HG03378 (cell line): ENCODE results near the gene BRAF.
"Not testable (repeated sequence)": the region's sequence is repeated elsewhere in the genome, so short reads cannot be mapped to it uniquely, and the experiment has no call there.

Experiments used
- ATAC-seq: cut with Tn5 transposase; IDR thresholded peaks from one replicate; pipeline ENCODE4 v1.9.1; 2021; ENCODE audit warnings: mild to moderate bottlenecking, moderate library complexity; ENCODE audit not compliant: unreplicated experiment

Gene BRAF

DNA sequence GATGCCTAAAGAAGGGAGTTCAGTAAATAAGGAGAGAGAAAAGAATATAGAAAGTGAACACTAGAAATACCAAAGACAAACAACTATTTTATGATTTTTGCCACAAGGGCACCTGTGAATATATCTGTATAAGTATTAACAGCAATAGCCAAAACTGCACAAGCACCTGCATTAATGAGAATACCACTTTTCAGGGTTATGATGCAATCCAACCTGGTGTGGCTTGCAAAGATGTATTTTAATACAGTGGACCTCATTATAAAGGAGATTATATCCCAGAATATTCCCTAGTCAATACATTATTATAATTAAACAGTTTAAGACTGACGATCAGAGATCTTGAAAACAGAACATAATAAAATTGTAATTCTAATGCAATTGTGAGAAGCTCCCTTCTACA lies 4.0 kb downstream of the BRAF start:
- ATAC-seq, result no peak

DNA sequence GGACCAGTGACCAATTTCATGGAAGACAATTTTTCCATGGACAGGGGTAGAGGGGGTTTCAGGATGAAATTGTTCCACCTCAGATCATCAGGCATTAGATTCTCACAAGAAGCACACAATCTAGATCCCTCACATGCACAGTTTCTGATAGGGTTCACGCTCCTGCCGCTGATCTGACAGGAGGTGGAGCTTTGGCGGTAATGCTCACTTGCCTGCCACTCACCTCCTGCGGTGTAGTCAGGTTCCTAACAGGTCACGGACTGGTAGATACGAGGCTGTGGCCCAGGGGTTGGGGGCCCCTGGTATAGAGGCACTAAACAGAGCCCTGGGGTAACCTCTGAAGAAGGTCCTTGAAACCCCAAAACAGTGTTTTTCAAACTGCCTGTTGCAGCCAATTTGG lies 6.5 kb downstream of the BRAF start:
- no peak for ATAC-seq

DNA sequence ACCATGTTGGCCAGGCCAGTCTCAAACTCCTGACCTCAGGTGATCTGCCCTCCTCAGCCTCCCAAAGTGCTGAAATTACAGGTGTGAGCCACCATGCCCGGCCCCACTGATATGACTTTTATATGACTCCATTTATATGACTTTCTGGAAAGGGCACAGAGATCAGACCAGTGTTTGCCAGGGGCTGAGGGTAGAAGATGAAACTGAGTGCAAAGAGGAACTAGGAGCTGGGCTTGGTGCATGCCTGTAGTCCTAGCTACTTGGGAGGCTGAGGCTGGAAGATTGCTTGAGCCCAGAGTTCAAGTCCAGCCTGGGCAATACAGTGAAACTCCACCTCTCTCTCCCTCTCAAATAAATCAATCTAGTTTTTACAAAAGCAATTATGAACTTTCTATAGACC lies 7.5 kb downstream of the BRAF start:
- no peak for ATAC-seq

DNA sequence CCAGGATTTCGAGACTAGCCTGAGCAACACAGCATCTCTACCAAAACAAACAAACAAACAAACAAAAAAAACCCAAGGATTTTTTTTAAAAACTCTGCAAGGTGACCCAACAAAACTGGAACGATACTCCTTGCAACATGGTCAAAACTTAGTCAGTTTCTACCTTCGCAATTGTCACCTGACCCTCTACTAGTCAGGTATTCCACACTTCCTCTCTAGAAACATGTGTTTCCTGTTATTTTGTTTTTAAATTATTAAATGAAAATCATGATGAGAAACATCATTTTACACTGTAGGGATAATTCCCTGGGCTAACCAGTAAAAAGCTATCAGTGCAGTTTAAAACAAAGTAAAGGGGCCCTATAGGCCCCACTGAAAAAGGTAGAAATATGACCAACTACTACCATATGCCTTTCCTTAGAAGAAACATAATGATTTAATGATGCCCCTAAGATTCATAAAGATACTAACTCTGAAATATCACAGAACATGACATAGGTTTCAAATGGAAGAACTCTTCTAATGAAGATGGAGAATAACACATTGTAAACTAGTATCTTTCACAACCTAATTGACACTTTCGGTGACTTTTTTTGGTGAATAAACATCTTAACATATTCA lies 8.7 kb downstream of the BRAF start:
- ATAC-seq, result no peak

DNA sequence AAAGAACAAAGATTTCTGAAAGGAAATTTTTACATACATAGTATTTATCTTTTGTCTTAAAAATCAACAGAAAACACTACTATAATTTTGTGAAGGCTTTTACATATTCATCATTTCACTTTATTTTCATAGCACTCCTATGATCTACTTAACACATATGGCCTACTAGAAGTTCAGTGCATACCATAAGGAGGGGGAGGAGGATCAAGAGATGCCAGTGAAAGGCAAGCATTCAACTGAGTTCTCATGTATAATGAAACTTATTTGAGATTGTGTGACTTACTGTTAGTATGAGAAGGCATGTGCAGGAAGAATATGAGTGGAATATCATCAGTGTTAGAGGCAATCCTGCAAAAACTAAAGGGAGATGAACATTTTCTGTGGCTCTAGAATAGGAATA lies 10.6 kb downstream of the BRAF start:
- no peak for ATAC-seq

DNA sequence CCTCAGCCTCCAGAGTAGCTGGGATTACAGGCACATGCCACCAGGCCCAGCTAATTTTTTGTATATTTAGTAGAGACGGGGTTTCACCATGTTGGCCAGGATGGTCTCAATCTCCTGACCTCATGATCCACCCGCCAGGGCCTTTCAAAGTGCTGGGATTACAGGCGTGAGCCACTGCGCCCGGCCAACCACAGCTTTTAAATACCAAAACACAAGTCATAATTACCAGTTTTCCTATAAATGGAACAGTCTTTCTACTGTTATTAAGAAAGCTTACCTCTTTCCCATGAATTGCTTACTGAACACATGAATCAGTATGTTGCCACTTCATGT lies 11.2 kb downstream of the BRAF start:
- not testable (repeated sequence) for ATAC-seq

DNA sequence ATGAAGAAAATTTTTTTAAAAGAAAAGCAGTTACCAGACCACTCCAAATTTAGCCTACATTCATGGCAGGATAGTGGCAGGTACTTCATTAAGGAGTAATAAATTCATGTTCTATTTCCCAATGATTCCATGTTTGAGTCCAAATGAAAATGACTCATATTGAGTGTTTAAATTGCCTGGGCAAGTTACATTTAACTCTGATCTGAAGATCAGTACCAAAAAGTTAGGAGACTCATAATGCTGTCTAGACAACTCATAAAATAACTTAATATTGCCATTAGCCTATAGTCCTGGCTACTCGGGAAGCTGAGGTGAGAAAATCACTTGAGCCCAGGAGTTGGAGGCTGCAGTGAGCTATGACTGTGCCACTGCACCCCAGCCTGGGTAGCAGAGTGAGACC lies 13.0 kb downstream of the BRAF start:
- no peak for ATAC-seq

DNA sequence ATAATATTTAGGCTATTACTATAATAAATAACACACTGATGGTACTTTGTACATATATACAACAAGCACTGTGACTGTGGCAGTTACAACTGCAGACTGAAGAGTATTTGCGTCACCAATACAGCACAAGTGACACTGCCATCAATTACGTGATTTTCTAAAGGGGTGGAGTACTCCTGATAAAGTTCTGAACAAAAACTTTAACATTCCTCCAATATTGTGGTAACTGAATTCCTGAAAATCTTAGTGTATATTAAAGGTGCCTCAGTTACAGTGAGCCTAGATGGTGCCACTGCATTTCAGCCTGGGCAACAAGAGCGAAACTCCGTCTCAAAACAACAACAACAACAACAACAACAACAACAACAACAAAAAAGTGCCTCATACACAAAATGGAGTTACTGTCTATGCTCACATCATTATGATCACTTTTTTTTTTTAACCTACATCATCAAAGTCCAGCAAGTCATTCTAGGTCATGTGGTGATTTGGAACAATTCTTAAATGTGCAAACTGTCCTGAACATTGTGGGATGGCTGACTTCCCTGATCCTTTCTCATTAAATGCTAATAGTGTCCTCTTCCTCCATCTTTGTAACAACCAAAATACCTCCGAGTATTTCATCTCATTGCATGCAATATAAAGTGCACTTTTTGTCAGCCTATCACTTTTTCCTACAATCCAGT lies 15.1 kb downstream of the BRAF start:
- ATAC-seq, result no peak

DNA sequence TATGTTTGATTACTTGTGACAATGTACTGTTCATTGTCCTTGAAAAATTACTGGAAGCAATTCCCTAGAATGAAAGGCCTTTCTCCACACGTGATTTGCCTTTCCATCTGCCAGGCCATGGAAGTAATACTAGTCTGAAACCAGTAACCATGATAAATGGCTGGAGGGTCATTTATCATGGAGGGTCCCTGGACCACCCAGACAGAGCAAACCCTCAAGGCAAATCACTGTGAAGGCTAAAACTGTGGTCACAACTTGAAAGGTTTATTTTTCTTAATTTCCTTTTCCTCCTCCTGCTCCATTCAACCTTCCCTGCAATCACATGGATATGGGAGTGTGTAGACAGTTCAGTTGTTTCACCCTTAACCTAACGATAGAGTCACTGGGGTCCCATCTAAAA lies 16.4 kb downstream of the BRAF start:
- no peak for ATAC-seq

DNA sequence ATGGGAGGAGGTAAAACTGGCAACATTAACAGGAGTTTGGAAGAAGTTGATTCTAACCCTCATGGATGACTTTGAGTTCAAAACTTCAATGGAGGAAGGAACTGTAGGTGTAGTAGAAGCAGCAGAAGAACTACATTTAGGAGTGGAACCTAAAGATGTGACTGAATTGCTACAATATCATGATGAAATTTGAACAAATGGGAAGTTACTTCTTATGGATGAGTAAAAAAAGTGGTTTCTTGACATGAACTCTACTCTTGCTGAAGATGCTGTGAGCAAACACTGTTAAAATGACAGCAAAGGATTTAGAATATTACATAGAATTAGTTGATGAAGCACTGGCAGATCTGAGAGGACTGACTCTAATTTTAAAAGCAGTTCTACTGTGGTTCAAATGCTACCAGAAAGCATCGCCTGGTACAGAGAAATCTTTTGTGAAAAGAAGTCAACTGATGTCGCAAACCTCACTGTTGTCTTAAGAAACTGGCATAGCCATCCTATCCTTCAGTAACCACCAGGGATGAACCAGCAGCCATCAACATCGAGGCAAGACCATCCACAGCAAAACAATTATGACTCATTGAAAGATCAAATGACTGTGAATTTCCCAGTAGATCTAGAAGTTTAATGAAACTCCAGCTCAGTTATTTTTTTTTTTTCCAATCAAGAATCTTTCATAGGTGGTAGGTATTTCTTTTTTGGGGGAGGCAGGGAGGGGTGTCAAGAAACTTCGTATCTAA lies 20.8 kb downstream of the BRAF start:
- ATAC-seq, result no peak

DNA sequence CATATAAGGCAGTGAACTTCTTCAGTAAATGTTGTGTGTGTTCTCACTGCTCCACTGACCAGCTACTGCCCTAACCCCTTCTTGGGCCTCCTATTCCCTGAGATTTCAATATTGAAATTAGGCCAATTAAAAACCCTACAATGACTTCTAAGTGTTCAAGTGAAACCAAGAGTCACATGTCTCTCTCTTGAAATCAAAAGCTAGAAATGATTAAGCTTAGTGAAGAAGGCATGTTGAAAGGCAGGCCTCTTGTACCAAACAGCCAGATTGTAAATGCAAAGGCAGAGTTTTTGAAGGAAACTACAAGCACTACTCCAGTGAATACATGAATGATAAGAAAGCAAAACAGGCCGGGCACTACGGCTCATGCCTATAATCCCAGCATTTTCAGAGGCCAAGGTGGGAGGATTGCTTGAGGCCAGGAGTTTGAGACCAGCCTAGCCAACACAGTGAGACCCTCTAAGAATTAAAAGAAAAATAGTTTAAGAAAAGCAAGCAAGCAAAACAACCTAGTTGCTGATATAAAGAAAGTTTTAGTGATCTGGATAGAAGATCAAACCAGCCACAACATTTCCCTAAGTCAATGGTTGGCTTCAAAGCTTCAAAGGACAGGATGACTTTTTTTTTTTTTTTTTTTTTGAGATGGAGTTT lies 22.3 kb downstream of the BRAF start:
- ATAC-seq, result peak; percentile 70

DNA sequence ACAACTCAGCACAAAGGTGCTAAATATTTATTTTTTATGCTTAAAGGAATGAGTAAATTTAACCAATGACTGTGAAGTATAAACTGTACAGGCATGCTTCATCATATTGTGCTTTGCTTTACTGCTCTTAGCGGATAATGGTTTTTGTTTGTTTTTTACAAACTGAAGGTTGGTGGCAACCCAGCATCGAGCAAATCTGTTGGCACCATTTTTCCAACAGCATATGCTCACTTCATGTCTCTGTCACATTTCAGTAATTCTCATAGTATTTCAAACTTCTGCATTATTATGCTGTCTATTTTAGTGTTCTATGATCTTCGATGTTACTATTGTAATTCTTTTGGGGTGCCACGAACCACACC lies 22.8 kb downstream of the BRAF start:
- ATAC-seq, result no peak

DNA sequence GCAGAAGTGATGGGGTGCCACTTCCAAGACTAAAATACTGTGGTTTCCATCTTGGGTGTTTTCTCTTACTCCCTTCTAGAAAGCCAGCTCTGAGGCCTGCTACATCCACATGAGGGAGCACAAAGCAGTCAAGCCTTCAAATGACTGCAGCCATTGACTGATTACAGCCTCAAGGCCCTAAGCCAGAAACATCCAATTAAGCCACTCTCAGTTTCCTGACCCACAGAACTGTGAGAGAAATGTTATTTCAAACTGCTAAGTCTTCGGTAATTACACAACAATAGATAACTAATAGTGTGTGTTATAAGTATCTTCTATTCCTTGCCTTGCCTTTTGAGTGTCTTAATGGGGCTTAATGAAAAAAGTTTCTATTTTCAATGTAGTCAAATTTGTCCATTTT lies 24.8 kb downstream of the BRAF start:
- ATAC-seq, result no peak

DNA sequence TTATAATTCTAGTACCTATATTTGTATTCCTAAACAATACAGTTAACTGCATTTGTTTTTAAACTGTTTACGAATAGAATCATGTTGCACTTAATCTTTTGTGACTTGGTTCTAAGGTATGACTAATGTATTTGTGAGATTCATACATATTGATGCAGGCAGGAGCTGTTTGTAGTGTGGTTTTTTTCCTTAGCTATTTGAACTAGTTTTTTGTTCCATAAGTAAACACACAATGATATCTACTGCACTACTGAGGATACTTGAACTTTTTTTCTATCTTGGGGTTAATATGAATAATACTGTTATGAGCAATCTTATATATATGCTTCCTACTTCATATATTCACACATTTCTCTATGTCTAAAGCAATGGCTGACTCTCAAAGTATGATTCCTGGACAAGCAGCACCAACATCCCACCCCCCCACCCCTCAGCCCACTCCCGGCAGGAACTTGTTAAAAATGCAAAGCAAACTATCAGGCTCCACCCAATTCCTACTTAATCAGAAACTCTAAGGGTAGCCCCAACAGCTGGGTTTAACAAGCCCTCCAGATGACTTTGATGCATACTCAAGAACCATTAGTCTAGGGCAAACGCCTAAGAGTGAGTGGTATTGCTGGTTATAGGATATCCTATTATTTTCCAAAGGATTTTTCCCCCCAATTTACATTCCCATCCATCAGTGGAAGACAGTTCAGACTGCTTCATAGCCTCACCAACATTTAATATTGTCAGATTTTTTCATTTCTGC lies 25.8 kb downstream of the BRAF start:
- ATAC-seq, result no peak

DNA sequence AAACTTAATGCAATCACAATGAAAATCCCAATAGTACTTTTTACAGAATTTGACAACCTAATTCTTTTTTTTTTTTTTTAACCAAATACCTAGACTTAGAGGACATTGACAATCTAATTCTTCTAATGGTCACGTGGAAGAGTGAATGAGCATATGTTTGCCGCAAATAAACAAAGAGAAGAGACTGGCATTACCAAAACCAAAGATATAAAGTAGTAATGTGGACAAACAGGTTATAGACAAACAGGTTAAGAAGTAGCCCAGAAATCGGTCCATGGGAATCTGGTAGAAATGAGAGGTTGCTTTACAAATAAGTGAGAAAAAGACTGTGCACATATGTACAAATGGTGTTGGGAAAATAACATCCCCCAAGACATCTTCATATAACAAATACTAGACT lies 27.7 kb downstream of the BRAF start:
- ATAC-seq, result no peak

DNA sequence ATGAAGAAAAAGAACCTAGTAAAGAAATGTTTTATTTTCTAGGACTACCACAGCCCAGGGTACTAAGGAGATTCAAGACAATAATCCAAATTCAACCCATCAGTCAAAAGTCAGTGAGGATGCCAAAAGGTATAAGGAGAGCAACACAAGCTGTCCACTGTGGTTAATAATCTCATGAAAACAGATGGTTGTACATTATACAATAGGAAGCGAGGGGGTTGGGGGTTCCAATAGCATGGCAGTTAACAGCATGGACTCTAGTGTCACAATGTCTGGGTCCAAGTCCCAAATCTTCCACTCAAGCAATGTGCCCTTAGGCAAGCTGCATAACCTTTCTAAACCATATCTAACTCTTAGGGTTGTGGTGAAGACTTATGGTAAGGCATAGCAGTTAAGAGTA lies 35.1 kb downstream of the BRAF start:
- no peak for ATAC-seq

DNA sequence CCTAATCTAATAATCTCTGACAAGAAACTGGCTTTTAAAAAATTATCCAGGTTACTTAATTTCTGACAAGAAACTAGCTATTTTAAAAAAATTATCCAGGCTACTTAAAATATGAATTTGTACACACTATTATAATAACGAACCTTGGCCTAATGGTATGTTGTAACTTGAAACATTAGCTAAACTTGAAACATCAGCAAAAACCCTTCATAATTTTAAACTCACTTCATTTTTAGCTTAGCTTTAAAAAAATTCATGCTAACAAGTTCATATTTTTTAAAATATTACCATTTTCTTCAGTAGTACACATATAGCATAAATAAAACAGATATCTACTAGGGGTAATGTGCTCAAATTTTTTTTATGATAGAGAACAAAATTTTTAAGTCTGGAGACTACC lies 35.6 kb downstream of the BRAF start:
- ATAC-seq, result no peak

DNA sequence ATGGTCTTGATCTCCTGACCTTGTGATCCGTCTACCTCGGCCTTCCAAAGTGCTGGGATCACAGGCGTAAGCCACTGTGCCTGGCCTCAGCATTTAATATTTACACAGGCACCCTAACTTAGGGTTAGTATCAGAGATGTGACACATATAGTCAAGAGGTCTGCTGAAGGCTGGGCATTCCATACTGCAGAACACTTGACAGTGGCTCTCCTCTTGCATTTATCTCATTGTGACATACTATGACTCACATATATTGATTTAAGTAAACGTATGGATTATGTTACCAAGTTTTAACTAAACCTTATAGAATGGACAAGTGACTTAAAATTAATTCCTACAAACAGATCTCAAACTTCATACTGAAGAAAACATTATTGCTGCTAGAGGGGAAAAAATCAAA lies 36.6 kb downstream of the BRAF start:
- no peak for ATAC-seq

DNA sequence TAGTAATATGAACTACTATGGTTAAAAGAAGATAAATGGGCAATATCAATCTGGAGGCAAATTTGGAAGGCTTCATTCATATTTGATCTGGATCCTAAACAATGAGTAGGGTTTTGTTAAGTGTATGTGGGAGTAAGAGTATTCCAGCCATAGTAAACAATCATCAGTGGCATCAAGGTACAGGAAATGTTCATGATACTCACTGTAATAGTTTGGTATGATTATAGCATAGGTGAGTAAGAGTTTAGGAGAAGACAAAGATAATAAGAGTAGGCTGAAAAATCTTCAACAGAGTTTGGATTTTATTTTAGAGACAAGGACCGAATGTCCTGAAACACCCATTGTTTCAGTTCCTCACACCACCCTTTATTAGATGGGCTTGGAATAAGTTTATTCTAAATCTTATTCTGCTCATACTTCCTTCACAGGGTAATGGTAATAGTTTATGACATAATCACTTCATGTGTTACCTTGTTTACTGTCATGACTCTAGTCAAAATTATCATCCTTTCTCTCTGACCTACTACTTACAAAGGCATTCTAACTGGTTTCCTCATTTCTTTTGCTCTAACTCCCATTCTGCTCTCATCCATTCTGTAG lies 38.9 kb downstream of the BRAF start:
- no peak for ATAC-seq

DNA sequence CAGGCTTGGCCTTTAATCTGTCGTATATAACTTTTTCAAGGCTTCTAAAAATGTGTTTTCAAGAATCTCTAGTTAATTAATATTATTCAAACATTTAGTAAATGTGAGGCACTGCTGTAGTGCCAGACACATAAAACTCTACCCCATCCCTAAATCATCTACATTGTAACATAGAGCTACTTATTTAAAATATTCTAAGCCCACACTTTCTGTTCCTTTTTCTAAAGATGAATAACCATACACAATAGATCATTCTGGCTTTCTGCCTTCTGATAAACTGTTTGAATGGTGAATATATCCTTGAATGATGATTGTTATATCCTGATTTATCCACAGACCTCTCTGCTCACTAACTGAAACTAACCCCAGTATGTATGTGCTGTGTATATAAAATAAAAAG lies 41.4 kb downstream of the BRAF start:
- ATAC-seq, result peak; percentile 34

DNA sequence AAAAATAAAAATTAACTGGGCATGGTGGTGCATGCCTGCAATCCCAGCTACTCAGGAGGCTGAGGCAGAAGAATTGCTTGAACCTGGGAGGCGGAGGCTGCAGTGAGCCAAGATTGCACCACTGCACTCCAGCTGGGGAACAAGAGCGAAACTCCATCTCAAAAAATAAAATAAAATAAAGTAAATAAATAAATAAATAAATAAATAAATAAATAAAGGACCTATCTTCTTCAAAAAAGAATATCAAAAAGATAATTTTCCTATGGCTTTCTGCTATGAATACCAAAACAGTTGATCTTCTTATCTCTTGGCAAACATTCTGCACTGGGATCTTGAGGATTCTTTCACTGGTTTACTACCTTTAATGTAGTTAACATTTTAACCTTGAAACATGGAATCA lies 41.9 kb downstream of the BRAF start:
- ATAC-seq, result not testable (repeated sequence)
